Endothelial cell (in vitro differentiated cells): ENCODE data around the gene RPS19BP1. TPM values are rescaled to one million over a fixed set of nuclear protein-coding genes. Genes with fewer than 3 reads are reported as not detected.

Source experiments
- DNase-seq: peaks from one replicate; pipeline ENCODE4 v3.0.0; 2021; ENCODE audit warnings: low spot score
- H3K27ac Mint-ChIP-seq: one replicate; pipeline ENCODE4 v1.8.0; 2021; ENCODE audit warnings: mixed read lengths, inconsistent platforms; ENCODE audit not compliant: unreplicated experiment
- H3K27me3 Mint-ChIP-seq: one replicate; pipeline ENCODE4 v1.8.0; 2021; ENCODE audit warnings: mild to moderate bottlenecking, moderate library complexity, mixed read lengths, inconsistent platforms; ENCODE audit not compliant: unreplicated experiment
- H3K36me3 Mint-ChIP-seq: one replicate; pipeline ENCODE4 v1.8.0; 2021; ENCODE audit warnings: mild to moderate bottlenecking, low read depth, mixed read lengths, inconsistent platforms; ENCODE audit not compliant: unreplicated experiment
- H3K4me1 Mint-ChIP-seq: one replicate; pipeline ENCODE4 v1.8.0; 2021; ENCODE audit warnings: mild to moderate bottlenecking, mixed read lengths, inconsistent platforms; ENCODE audit not compliant: unreplicated experiment
- H3K4me3 Mint-ChIP-seq: one replicate; pipeline ENCODE4 v1.8.0; 2021; ENCODE audit warnings: mild to moderate bottlenecking, mixed read lengths, inconsistent platforms; ENCODE audit not compliant: unreplicated experiment
- H3K9me3 Mint-ChIP-seq: one replicate; pipeline ENCODE4 v1.8.0; 2021; ENCODE audit warnings: mixed read lengths, inconsistent platforms; ENCODE audit not compliant: unreplicated experiment
- CTCF ChIP-seq: fragments of 200-600 bp; sonication (generic); IDR thresholded peaks from one replicate; pipeline ENCODE4 v1.5.0; 2021; ENCODE audit warnings: antibody characterized with exemption; ENCODE audit not compliant: unreplicated experiment
- total RNA-seq: library from RNA; stranded (reverse); fragmentation: NEBNext Ultra II Directional; extraction: Animal tissue kit (Norgen Biotek cat#: 25700); gene quantifications from one replicate; pipeline ENCODE4 v1.2.1, GENCODE V29; 2021; ENCODE audit not compliant: unreplicated experiment

RPS19BP1 gene
- total RNA-seq, 1 donor from 2014 or later: 57.7 TPM

DNA sequence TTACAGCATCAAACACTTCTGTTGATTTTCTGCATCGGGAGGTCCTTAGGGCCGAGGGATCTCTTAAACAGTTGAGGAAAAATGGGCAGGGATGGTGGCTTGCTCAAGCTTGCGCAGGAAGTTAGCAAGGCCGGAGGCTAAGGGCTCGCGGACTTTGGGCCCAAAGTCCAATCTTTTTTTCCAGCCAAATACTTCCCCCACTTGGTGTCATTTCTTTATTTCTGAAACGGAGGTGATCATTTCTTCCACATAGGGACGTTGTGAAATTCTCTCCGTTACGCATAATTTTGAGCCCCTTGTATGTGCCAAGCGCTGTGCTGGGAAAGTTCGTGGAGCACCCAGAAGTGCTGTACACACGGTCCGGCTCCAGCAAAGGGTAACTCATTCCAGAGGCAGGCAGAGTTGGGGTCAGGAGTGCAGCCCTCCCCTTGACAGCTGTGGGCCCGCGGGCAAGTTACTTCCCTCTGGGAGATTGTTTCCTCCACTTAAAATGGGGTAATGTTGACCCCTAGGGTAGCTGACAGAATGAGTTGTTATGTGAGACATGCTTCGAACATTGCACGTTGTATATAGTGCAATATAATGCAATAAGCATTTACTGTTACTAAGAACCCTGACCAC lies 29.6 kb downstream of the RPS19BP1 start:
- H3K27ac Mint-ChIP-seq: peak overlapping the region; percentile 57
- H3K27me3 Mint-ChIP-seq: peaks cover 4% of the 10 kb centered on the region

DNA sequence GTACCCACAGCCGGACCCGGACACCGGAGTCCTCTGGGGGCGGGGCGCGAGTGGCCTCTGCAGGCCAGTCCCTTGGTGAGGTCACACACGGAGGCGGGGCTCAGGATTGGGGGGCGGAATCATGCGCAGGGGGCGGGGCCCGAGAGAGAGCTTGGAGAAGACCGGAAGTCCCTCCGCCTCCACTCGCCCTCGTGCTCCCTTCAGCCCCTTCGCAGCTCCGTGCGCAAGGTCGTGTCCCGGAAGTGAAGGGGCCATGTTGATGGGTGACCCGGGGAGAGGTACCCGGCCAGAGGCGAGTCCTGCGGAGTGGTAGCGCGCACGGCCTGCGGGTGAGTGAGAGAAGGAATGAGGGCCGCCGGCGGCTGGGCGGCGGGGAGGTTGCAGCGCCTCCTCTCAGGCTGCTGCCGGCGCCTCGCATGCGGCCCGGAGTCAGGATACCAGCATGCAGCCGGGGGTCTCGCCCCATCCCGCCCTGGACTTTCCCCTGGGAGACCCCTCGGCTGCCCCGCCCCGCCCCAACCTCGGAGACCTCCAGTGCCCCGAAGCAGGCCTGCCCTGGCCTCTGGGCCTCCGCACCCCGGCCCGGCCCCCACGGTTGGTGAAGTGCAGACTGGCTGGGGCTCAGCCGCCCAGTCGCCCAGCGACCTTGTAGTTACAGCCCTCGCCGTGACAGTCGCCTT lies 30.3 kb downstream of the RPS19BP1 start, which contains the start of gene MIEF1:
Gene MIEF1, plus strand, starts transcription at position 182 of the 680 bp plus-strand sequence. CDS start 9,005 bp downstream, outside the sequence.
- Mint-ChIP-seq H3K9me3 (no peaks in the 10 kb centered on the region), H3K36me3 (peaks cover 31% of the 10 kb centered on the region), H3K27ac (peak within 1 kb of the TSS; percentile 79), H3K27me3 (peaks cover 7% of the 10 kb centered on the region), H3K4me3 (peak within 1 kb of the TSS; percentile 98), H3K4me1 (peaks cover 20% of the 10 kb centered on the region)
- DNase-seq: peak; percentile 93
- no peak for TF ChIP-seq CTCF

More for the DNA sequence above, 29.6 kb downstream of the RPS19BP1 start:
- Mint-ChIP-seq H3K4me3 (peak overlapping the region; percentile 98), H3K4me1 (peaks cover 16% of the 10 kb centered on the region), H3K9me3 (no peaks in the 10 kb centered on the region), H3K36me3 (peaks cover 31% of the 10 kb centered on the region)
- TF ChIP-seq CTCF: no peak
- DNase-seq: no peak

- H3K4me1 Mint-ChIP-seq: peaks cover 20% of the 10 kb centered on the region
- no peak for TF ChIP-seq CTCF
- peak overlapping the region; percentile 98 for H3K4me3 Mint-ChIP-seq
- H3K9me3 Mint-ChIP-seq: no peaks in the 10 kb centered on the region
- no peak for DNase-seq
- peak overlapping the region; percentile 13 for H3K27ac Mint-ChIP-seq
- peaks cover 27% of the 10 kb centered on the region for H3K36me3 Mint-ChIP-seq
- H3K27me3 Mint-ChIP-seq: peaks cover 8% of the 10 kb centered on the region
Observed at GRCh38 chr22:39501644-39502108, 30.9 kb downstream of the RPS19BP1 start.

DNA sequence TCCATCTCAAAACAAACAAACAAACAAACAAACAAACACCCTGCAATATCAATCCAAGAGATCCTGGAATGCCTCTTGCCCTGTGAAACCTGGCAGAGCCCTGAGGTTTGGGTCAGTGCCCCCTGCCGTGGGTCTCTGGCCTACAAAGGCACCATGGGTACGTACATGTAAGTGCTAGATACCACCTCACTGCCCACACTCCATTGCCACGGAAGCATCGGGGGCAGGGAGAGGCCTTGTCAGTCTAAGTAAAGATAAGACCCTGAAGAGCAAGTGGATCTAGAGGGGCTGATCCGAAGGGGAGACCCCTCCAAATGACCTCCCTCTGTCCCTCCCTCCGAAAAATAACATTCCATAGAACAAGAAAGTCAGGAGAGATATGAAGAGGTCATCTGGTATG lies 32.4 kb downstream of the RPS19BP1 start:
- Mint-ChIP-seq H3K4me1 (peaks cover 20% of the 10 kb centered on the region), H3K27me3 (peaks cover 8% of the 10 kb centered on the region), H3K36me3 (peaks cover 15% of the 10 kb centered on the region), H3K9me3 (no peaks in the 10 kb centered on the region), H3K27ac (no peak overlapping the region), H3K4me3 (no peak overlapping the region)
- TF ChIP-seq CTCF: no peak
- no peak for DNase-seq

DNA sequence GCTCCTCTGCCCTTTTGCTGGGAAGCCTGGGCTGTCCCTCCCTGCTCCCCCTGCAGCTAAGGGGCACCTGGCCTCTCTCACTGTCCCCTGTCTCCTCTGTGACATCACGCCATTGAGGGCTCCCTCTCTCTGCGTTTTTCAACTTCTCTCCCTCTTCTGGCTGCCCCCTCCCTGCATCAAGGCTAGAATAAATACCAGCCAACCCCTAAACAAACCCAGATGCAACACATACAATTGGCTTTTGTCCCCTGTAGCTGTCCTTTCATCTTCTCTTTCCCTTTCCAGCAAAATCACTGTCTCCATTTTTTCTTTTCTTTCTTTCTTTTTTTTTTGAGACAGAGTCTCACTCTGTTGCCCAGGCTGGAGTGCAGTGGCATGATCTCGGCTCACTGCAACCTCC lies 33.7 kb downstream of the RPS19BP1 start:
- peak overlapping the region; percentile 6 for H3K4me3 Mint-ChIP-seq
- H3K4me1 Mint-ChIP-seq: peaks cover 20% of the 10 kb centered on the region
- H3K9me3 Mint-ChIP-seq: no peaks in the 10 kb centered on the region
- H3K36me3 Mint-ChIP-seq: peaks cover 9% of the 10 kb centered on the region
- peaks cover 8% of the 10 kb centered on the region for H3K27me3 Mint-ChIP-seq
- no peak overlapping the region for H3K27ac Mint-ChIP-seq
- TF ChIP-seq CTCF: no peak
- no peak for DNase-seq
